Measurements from ENCODE around the gene TMEM254.
A peak's percentile ranks its signal among the peaks of the same experiment; 100 is the strongest.
"Not testable (repeated sequence)": the region's sequence is repeated elsewhere in the genome, so short reads cannot be mapped to it uniquely, and the experiment has no call there.

Gene TMEM254

DNA sequence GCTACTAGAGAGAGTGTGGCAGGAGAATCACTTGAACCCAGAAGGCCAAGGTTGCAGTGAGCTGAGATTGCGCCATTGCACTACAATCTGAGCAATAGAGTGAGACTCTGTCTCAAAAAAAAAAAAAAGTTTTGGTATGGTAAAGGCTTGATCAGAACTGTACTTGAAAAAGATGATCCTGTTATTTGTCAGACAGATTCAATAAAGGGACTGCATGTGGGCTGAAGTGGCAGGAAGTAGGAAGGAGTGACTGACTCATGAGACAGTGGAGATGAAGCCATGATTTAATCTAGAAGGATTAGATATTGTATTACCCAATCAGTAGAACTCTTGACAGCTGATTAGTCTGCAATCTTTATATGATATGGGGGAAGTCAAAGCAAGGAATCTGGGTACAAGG lies 2.7 kb upstream of the TMEM254 start:
- DNase-seq (ENCODE audit: extremely low read depth in 1 of 2, low read depth in 1 of 2): peak in 1 of 2 donors; percentile 25

DNA sequence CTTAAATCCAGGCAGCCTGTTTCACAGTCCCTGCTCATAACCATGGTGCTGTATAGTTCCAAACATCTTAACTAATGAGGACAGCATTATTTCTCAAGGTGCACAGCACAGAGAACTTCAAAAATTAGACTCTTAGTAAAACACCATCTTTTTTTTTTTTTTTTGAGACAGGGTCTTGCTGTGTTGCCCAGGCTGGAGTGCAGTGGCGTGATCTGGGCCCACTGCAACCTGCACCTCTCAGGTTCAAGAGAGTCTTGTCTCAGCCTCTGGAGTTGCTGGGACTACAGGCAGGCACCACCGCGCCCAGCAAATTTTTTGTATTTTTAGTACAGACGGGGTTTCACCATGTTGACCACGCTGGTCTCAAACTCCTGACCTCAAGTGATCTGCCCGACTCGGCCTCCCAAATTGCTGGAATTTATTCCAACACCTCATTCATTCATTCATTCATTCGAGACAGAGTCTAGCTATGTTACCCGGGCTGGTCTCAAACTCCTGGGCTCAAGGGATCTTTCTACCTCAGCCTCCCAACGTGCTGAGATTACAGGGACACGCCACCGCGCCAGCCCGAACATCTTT lies 507 bp upstream of the TMEM254 start:
- no peak for DNase-seq (ENCODE audit: extremely low read depth in 1 of 2, low read depth in 1 of 2)

DNA sequence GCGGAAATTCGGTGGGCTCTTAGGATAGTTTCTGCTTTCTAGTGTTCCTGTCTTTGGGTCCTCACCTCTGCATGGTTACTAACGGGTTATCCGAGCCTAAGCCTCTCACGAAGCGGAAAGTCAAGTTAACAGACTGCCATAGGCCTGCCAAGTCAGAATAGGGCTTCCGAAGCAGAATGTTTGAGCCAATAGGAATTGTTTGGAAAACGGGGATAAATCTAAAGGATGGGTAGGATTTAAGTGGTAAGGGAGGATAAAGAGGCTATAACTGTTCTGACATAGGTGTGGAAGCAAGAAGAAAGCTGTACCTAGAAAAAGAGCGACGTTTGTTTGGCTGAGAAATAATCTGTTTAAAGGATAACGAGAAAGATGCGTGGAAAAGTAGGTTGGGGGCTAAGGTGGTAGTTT lies 851 bp downstream of the TMEM254 start:
- DNase-seq (ENCODE audit: extremely low read depth in 1 of 2, low read depth in 1 of 2): no peak

DNA sequence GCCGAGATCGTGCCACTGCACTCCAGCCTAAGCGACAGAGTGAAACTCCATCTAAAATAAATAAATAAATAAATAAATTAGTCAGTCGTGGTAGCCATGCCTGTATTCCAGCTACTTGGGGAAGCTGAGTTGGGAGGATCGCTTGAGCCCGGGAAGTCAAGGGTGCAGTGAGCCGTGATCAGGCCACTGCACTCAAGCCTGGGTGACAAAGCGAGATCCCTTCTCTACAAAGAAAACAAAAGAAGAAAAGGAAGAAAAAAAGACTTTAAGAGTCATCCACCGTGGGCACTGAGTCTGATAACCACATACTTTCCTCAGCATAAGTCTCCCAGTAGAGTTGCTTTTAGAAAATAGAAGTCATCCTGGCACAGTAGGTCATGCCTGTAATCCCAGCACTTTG lies 2.6 kb downstream of the TMEM254 start:
- DNase-seq (ENCODE audit: extremely low read depth in 1 of 2, low read depth in 1 of 2): no peak

DNA sequence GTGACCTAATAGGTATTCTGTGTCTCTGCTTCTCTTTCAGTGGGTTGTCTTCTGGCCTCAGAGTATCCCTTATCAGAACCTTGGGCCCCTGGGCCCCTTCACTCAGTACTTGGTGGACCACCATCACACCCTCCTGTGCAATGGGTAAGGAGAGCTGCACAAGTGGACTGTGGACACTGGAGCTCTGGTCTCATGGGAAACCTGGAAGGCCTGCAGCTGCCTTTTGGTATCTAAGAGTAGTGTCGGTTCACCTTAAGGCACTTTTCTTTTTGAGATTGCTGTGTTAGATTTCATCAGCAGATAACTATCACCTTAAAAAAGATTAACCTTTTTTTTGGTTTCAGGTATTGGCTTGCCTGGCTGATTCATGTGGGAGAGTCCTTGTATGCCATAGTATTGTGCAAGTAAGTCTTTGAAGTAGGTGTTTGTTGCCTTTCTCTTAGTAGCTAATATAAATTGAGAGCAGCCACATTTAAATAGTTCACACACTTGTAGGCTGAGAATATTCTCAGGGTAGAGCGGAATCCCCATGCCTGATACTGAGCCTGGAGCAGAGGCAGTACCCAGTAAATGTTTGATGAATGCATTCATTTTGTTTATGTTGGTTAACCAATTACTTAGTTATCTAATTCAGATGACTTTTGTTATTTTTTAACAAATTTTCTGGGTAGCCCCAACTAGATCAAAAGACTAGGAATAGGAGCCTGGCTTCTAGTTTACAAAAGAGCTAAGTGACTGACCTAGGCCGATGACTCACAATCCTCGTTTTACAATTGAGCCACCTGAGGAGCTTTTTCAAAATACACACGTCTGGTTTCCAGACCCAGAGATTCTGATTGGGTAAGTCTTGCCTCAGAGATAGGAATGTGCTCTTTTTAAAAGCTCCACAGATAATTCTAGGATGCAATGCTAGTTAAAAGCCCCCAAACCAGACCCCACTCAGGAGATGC lies 3.6 kb downstream of the TMEM254 start:
- DNase-seq (ENCODE audit: extremely low read depth in 1 of 2, low read depth in 1 of 2): no peak

DNA sequence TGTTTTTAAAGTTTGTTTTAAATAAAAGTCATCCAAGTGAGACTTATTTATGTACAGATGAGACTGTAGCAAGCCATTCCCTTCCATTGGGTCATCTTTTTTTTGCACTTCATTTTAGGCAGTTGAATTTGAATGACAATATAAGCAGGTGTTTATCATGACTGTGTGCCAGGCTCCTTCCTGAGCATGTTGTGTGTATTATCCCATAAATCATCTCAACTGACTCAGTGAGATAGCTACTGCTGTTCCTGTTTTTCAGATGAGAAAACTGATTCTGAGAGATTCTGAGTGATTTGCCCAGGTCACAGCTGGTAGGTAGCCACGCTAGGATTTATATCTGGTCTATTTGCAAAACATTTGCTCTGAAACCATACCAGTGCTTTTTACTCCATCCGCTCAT lies 11.7 kb downstream of the TMEM254 start:
- no peak for DNase-seq (ENCODE audit: extremely low read depth in 1 of 2, low read depth in 1 of 2)

DNA sequence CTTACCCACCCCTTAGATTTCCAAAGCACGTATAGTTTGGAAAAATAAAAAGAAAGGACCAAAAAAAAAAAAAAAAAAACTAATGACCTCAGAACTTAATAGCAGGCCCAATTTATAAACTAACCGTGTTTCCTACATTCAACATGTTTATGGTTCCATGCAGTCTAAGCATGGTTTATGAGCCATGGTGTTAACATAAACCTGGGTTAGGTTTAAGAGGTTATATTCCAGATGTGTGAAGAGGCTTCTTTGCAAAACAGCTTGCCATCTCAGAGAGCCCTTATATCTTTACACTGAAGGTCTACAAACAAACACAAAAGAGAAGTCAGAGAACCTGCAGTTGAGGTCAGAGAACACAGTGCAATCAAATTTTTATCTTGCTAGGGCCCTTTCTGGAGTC lies 15.8 kb downstream of the TMEM254 start:
- DNase-seq (ENCODE audit: extremely low read depth in 1 of 2, low read depth in 1 of 2): no peak

DNA sequence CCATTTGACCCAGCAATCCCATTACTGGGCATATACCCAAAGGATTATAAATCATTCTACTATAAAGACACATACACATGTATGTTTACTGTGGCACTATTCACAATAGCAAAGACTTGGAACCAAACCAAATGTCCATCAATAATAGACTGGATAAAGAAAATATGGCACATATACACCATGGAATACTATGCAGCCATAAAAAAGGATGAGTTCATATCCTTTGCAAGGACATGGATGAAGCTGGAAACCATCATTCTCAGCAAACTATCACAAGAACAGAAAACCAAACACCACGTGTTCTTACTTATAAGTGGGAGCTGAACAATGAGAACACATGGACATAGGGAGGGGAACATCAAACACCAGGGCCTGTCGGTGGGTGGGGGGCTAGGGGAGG lies 19.8 kb downstream of the TMEM254 start:
- DNase-seq (ENCODE audit: extremely low read depth in 1 of 2, low read depth in 1 of 2): not testable (repeated sequence)

DNA sequence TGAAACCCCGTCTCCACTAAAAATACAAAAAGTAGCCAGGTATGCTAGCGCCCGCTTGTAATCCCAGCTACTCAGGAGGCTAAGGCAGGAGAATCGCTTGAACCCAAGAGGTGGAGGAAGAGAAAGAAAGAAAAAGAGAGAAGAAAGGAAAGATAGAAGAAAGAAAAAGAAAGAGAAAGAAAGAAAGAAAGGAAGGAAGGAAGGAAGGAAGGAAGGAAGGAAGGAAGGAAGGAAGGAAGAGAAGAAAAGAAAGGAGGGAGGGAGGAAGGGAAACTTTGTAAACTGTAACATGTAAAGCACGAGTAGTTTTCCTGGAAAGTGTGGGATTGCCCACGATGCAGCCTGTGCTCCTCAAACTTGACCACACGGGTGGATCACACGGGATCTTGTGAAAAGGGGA lies 20.8 kb downstream of the TMEM254 start:
- DNase-seq (ENCODE audit: extremely low read depth in 1 of 2, low read depth in 1 of 2): not testable (repeated sequence)

DNA sequence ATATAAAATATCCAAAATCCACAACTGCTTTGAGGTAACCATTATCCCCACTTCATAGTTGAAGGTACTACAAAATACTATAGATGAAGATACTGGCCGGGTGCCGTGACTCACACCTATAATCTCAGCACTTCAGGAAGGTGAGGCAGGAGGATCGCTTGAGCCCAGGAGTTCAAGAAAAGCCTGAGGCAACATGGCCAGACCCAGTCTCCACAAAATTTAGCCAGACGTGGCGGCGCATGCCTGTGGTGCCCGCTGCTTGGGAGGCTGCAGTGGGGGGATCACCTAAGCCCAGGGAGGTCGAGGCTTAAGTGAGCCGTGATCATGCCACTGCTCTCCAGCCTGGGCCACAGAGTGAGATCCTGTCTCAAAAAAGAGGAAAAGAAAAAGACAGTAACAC lies 21.7 kb downstream of the TMEM254 start:
- DNase-seq (ENCODE audit: extremely low read depth in 1 of 2, low read depth in 1 of 2): no peak

DNA sequence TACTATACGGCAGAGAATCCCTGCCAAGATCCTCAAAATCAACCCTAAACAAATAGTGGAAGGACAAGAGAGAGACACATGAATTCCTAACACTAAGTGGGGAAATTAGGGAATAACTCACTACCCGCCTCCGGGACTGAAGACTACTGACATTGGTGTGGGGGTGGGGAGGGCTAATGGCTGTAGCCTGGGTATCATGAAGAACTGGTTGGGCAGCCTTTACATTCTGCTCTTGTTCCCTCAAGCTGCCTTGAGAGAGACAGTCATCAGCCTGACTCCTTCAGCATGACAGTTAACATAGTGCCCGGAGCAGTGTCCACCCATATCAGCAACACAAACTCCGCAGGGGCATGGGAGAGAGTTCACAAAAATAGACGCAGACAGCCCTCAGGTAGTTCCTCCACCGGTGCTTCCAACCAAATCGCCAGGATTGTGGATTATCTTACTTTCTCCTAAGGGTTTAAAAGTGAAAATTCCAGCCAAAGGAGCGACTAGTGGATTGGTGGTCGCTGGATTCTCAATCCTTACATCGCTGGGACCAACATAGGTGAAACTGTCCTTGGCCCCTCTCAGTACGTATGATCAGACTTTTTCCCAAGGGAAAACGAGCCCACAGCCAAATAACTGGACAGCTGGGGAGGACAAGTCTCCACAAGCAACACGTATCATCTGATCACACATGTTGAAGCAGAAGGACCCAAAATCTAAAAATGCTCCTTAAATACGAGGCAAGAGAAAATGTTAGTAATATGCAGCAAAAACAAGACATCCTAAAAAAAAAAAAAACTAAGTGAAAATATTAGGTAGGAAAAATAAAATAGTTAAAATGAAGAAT lies 22.6 kb downstream of the TMEM254 start:
- DNase-seq (ENCODE audit: extremely low read depth in 1 of 2, low read depth in 1 of 2): no peak

DNA sequence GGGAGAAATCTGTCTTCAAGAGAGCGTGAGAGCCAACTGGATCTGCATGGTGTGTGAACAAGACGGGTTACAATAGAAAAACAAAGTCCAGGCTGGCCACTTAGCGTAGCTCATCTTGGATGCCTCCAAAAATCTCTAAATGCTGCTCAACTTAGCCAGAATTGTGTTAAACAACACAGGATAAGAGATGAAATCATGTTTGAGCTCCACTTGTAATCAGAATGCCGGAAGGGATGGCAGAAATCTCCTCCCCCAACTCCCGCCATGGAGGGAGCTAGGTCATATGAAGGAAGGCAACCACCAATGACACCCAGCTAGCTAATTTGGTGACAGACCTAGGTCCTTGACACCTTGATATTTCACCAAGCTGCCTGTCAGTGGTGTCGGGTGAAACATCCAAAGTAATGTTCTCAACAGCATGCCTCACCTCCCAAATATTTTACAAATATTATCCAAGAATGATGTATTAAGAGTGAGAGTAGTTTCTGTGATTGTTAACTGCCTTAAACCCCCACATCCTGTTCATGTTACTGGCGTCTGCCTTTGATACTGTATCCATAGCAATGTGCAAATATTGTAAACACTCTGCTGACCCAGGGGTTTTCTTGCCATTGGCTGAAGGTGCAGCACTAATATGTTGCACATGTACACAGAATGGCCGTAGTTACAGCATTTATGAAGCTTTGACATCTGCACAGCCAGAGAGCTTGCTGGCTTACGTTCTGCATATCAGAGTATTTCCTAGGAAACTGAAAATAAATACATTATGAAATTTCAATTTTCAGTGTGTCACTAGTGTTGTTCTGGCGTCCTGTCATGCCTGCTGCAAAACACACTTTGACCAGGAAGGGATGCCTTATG lies 25.8 kb downstream of the TMEM254 start:
- no peak for DNase-seq (ENCODE audit: extremely low read depth in 1 of 2, low read depth in 1 of 2)

DNA sequence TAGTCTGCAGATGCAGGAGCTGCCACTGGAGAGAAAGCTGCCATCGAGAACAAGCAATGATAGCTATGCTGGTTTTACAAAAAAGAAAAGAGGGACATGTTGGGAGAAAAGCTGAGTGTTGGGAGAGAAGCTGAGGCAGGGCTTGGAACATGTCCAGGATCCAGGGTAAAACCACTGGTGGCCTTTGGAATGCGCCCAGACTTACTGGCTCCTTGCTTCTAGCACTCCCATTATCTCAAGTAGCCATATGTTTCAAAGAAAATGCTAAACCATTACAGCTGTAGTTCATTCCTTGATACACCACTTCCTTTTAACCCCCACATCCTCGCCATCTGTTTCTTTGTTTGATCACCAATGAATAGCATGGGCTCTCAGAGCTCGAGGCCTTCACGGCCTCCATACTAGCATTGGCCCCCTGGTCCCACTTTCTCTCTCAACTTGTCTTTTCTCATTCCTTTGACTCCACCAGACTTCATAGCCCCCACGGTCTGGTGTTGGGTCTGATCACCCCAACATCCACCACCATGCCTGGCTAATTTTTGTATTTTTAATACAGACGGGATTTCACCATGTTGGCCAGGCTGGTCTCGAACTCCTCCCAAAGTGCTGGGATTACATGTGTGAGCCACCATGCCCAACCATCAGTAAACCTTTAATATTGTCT lies 30.2 kb downstream of the TMEM254 start:
- DNase-seq (ENCODE audit: extremely low read depth in 1 of 2, low read depth in 1 of 2): no peak

DNA sequence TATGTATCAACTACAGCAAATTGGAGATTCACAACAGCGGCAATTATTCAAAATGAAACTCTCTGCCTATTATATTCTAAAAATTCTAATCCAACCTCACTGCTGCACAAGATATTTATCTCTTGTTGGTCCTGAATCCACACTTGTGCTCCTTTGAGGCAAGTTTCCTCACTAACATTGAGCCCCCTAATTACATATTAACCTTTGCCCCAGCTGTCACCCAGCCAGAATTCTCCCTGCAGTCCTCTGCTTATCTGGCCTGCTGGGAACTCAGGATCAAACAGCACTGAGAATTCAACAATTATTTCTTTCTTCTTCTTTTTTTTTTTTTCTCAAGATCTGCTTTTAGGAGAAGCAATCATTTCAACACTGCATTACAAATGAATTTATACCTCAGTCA lies 32.5 kb downstream of the TMEM254 start:
- DNase-seq (ENCODE audit: extremely low read depth in 1 of 2, low read depth in 1 of 2): no peak

DNA sequence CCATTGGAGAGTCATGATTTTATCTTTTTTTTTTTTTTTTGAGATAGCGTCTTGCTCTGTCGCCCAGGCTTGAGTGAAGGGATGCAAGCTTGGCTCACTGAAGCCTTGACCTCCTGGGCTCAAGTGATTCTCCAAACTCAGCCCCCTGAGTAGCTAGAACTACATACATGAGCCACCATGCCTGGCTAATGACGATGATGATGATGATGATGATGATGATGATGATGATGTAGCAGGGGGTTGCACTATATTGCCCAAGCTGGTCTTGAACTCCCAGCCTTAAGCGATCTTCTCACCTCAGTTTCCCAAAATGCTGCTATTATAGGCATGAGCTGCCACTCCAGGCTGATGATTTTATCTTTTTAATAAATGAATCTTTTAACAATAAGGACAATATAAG lies 40.2 kb downstream of the TMEM254 start:
- no peak for DNase-seq (ENCODE audit: extremely low read depth in 1 of 2, low read depth in 1 of 2)

DNA sequence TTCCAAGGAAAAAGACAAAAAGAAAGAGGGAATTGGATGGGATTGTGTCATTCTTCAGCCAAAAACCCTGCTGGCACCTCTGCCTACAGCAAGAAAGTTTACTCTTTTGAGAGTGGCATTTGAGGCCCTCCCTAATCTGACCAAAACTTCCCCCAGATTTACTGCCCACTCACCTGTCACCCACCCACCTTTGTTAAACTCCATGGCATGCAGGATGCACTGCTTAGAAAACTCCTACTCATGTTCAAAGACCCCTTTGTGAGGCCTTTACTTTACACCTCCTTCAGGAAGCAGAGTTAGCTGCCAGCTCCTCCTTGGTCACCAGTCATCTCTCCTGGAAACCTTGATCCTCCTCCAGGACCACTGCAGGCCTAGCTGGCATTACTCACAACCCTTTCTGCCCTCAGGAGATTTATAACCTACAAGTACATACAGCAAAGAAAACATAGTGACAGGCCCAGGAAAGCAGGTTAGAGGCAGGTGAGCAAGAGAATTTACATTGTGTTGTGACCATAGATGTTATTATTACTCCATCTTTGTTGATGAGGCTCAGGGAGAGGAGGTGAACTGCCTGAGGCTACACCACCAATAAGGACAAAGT lies 43.7 kb downstream of the TMEM254 start:
- DNase-seq (ENCODE audit: extremely low read depth in 1 of 2, low read depth in 1 of 2): no peak

DNA sequence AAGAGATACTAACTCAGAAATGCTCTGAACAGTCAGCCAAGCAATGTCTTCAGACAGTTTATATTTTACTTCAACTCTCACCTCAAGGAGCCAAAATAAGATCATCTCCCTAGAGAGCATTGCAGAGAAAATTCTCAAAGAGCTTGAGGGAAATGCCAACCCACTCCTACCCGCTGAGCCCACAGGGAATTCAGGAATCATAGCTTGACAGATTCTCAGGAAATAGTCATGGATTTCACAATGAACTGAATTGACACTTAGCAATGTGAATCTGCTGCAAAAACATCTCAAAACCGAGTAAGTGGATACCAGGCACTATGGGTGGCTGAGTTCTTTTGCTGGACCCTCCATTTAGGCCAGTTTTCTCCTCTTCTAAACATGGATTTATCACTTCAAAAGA lies 44.3 kb downstream of the TMEM254 start:
- no peak for DNase-seq (ENCODE audit: extremely low read depth in 1 of 2, low read depth in 1 of 2)

DNA sequence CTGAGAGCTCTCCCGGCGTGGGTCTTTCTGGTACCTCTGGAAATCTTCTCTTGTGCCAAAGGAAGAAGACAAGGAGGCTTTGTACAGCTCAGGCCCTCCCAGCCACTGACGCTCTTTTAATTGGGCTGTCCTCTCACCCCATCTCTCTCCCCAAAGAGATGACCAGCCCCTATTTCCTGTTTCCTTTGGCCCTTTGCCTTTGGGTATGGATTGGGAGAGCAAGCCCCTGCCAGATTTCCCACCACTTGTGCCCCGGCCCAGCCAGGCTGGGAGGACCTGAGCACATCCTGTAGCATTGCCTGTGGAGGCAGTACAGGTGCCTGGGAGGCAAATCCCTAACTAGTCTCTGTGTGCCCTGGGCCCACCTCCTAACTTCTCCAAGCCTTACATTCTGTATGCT lies 48.4 kb downstream of the TMEM254 start:
- DNase-seq (ENCODE audit: extremely low read depth in 1 of 2, low read depth in 1 of 2): no peak

DNA sequence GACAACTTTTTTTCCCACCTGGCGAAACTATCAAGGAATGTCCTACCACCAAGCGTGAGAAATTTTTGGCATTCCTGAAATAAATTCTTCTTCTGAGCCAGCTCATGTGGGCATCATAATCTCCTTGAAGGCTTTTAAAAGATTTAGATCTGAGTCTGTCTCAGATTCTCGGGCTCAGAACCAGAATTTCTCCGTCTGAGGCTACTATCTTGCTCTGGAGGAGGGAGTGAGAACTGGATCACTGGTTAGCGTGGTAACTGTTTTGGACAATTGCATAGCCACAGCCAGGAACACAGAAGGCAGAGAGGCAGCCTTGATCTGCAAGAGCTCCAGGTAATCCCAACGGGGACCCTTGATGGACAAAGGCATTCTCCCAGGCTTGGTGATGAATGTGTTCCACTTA lies 53.0 kb downstream of the TMEM254 start:
- no peak for DNase-seq (ENCODE audit: extremely low read depth in 1 of 2, low read depth in 1 of 2)
